Smooth muscle cell (in vitro differentiated cells): ENCODE measurements around the gene FILIP1. TPM values are rescaled to one million over a fixed set of nuclear protein-coding genes. Genes with fewer than 3 reads are reported as not detected.

ENCODE experiments used
- DNase-seq: peaks from one replicate; lab custom pipeline; 2025; ENCODE audit not compliant: unreplicated experiment; lab: John Stamatoyannopoulos, UW
- H2AFZ ChIP-seq: fragments of 200-600 bp; sonication (generic); 2 replicates; pipeline ENCODE4 v1.6.0; 2016; ENCODE audit warnings: antibody characterized with exemption, low read depth, mild to moderate bottlenecking
- H3F3A ChIP-seq: fragments of 200-600 bp; sonication (generic); 2 replicates; pipeline ENCODE4 v1.6.0; 2017; ENCODE audit warnings: antibody characterized with exemption, low read depth
- H3K27ac ChIP-seq: fragments of 200-600 bp; sonication (generic); 2 replicates; pipeline ENCODE4 v1.5.1; 2016; ENCODE audit warnings: low read depth, mild to moderate bottlenecking
- H3K27me3 ChIP-seq: fragments of 200-600 bp; sonication (generic); 2 replicates; pipeline ENCODE4 v1.6.1; 2016; ENCODE audit warnings: low read depth, mild to moderate bottlenecking
- H3K36me3 ChIP-seq: fragments of 200-600 bp; sonication (generic); 2 replicates; pipeline ENCODE4 v1.5.1; 2016; ENCODE audit warnings: low read depth
- H3K4me1 ChIP-seq: fragments of 200-600 bp; sonication (generic); 2 replicates; pipeline ENCODE4 v1.5.1; 2016; ENCODE audit warnings: low read depth
- H3K4me2 ChIP-seq: fragments of 200-600 bp; sonication (generic); 2 replicates; pipeline ENCODE4 v1.6.0; 2016; ENCODE audit warnings: mild to moderate bottlenecking
- H3K4me3 ChIP-seq: fragments of 200-600 bp; sonication (generic); 2 replicates; pipeline ENCODE4 v1.5.1; 2016; ENCODE audit warnings: mild to moderate bottlenecking
- H3K79me2 ChIP-seq: fragments of 200-600 bp; sonication (generic); 2 replicates; pipeline ENCODE4 v1.6.0; 2016; ENCODE audit warnings: low read depth, mild to moderate bottlenecking
- H3K9ac ChIP-seq: fragments of 200-600 bp; sonication (generic); 2 replicates; pipeline ENCODE4 v1.6.0; 2016; ENCODE audit warnings: low read depth
- H3K9me3 ChIP-seq: fragments of 200-600 bp; sonication (generic); replicated peaks from 2 replicates; pipeline ENCODE4 v1.5.1; 2016; ENCODE audit warnings: low read depth
- H4K20me1 ChIP-seq: fragments of 200-600 bp; sonication (generic); 2 replicates; pipeline ENCODE4 v1.6.0; 2016; ENCODE audit warnings: low read depth
- CTCF ChIP-seq: fragments of 200-600 bp; sonication (generic); IDR thresholded peaks from 2 replicates; pipeline ENCODE4 v1.5.1; 2017; ENCODE audit warnings: borderline replicate concordance, mild to moderate bottlenecking, antibody characterized with exemption; ENCODE audit not compliant: insufficient read depth, poor library complexity, severe bottlenecking
- WGBS: methylation state at CpG from one replicate; pipeline ENCODE4 v1.1.7; 2016; ENCODE audit warnings: low lambda C conversion rate; 5-methylcytosine and 5-hydroxymethylcytosine counted together
- polyA plus RNA-seq: library from polyadenylated mRNA; unstranded; fragments of >200 nt; fragmentation: Nextera tagmentation; extraction: Ambion mirVana; gene quantifications from 2 replicates; pipeline ENCODE4 v1.2.1, GENCODE V29; 2016
- total RNA-seq: library from RNA; depleted of rRNA; stranded (reverse); fragments of >200 nt; gene quantifications from 2 replicates; pipeline ENCODE4 v1.2.3, GENCODE V29; 2014

The FILIP1 gene
- total and polyA plus RNA-seq, 2 experiments from 2014 or later = 3.0 to 3.5 TPM

GRCh38 chr6:75421316-75422023 lies 72.1 kb downstream of the FILIP1 start:
- Histone ChIP-seq H4K20me1 (no peaks in the 10 kb centered on the region), H3F3A (no peaks in the 10 kb centered on the region), H2AFZ (no peak overlapping the region), H3K27me3 (no peaks in the 10 kb centered on the region), H3K36me3 (no peaks in the 10 kb centered on the region), H3K4me3 (no peak overlapping the region), H3K27ac (no peak overlapping the region), H3K79me2 (no peaks in the 10 kb centered on the region), H3K9ac (no peak overlapping the region), H3K4me2 (no peak overlapping the region), H3K9me3 (no peaks in the 10 kb centered on the region), H3K4me1 (no peaks in the 10 kb centered on the region)
- no peak for DNase-seq
- WGBS = 90% methylated on average over 11 of the region's 11 CpGs
- TF ChIP-seq CTCF = no peak

DNA sequence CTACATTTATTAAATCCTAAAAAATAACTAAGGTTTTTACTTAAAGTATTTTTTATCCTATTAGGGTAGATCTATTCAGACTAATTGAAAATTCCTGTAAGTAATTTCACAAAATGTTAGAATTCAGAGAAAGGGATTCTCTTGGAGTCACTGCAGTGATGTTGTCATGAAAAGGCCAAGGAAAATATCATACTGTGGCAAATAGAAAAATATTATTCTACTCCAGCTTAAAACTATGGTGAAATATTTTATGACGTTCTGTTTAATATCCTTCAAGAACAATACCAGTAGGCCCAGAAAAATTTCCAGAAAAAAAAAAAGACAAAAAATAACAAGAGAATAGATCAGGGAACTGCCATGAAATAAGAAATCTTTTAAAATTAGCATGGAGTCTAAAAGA lies 73.6 kb downstream of the FILIP1 start:
- no peak for TF ChIP-seq CTCF

DNA sequence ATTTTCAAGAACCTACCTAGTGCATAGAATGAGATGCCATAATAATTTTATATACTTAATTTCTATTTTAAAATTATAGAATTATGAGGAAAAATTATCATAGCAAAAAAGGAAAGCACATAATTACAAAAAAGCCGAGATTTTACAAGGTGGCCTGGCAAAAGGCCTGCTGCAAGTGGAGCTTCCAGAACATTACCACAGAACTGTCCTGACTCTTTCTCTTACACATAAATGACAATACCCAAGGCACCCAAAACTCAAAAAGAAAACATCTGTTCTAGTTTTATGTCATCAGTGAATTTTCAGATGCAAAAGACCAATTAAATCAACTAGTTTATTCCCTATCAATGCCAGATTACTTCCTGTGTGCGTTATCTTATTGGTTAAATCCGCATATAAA lies 74.2 kb downstream of the FILIP1 start:
- Histone ChIP-seq H3K36me3 (no peaks in the 10 kb centered on the region), H3K27ac (no peak overlapping the region), H3K4me2 (no peak overlapping the region), H3K9ac (no peak overlapping the region), H3K4me3 (no peak overlapping the region), H2AFZ (no peak overlapping the region), H3F3A (peaks cover under 1% of the 10 kb centered on the region), H3K27me3 (no peaks in the 10 kb centered on the region), H4K20me1 (no peaks in the 10 kb centered on the region), H3K79me2 (no peaks in the 10 kb centered on the region), H3K4me1 (peaks cover 3% of the 10 kb centered on the region), H3K9me3 (no peaks in the 10 kb centered on the region)
- 98% methylated on average over 3 of the region's 3 CpGs for WGBS
- no peak for DNase-seq
- TF ChIP-seq CTCF = no peak

More for the DNA sequence above, 73.6 kb downstream of the FILIP1 start:
- Histone ChIP-seq H3K4me1 (no peaks in the 10 kb centered on the region), H3K4me2 (no peak overlapping the region), H3K36me3 (no peaks in the 10 kb centered on the region), H3K9me3 (no peaks in the 10 kb centered on the region), H4K20me1 (no peaks in the 10 kb centered on the region), H3F3A (no peaks in the 10 kb centered on the region), H3K27ac (no peak overlapping the region), H2AFZ (no peak overlapping the region), H3K79me2 (no peaks in the 10 kb centered on the region), H3K4me3 (no peak overlapping the region), H3K27me3 (no peaks in the 10 kb centered on the region), H3K9ac (no peak overlapping the region)
- WGBS = 96% methylated on average over 1 of the region's 1 CpG
- DNase-seq = no peak

GRCh38 chr6:75418233-75418632 lies 75.4 kb downstream of the FILIP1 start:
- Histone ChIP-seq H3K4me1 (peaks cover 8% of the 10 kb centered on the region), H3K27ac (no peak overlapping the region), H3K4me3 (no peak overlapping the region), H3K4me2 (no peak overlapping the region), H3F3A (peaks cover 6% of the 10 kb centered on the region), H3K27me3 (no peaks in the 10 kb centered on the region), H3K9me3 (no peaks in the 10 kb centered on the region), H2AFZ (no peak overlapping the region), H3K79me2 (no peaks in the 10 kb centered on the region), H4K20me1 (no peaks in the 10 kb centered on the region), H3K36me3 (no peaks in the 10 kb centered on the region), H3K9ac (no peak overlapping the region)
- no peak for TF ChIP-seq CTCF
- DNase-seq = no peak
